Stomach smooth muscle (tissue), 2 donors: Measurements from ENCODE around the gene HEBP2.

Experiments used
- H3K27ac ChIP-seq: one replicate; pipeline ENCODE4 v1.7.0; 2013; ENCODE audit warnings: mild to moderate bottlenecking, low read length, inconsistent platforms
- H3K27me3 ChIP-seq, 2 donors: one replicate each; pipeline ENCODE4 v1.7.0; 2013; ENCODE audit warnings: low read length in 2 of 2; ENCODE audit not compliant: insufficient read depth in 2 of 2, control insufficient read depth in 1 of 2
- H3K36me3 ChIP-seq, 2 donors: one replicate each; pipeline ENCODE4 v1.7.0; 2013; ENCODE audit warnings: low read length in 2 of 2; ENCODE audit not compliant: control insufficient read depth in 2 of 2, insufficient read depth in 2 of 2
- H3K4me1 ChIP-seq: one replicate; pipeline ENCODE4 v1.7.0; 2013; ENCODE audit warnings: low read length; ENCODE audit not compliant: control insufficient read depth, insufficient read depth
- H3K4me3 ChIP-seq, 2 donors: one replicate each; pipeline ENCODE4 v1.7.0; 2013; ENCODE audit warnings: low read length in 2 of 2
- H3K9ac ChIP-seq, 2 donors: one replicate each; pipeline ENCODE4 v1.7.0; 2013; ENCODE audit warnings: low read length in 2 of 2, mild to moderate bottlenecking in 1 of 2
- H3K9me3 ChIP-seq, 2 donors: one replicate each; pipeline ENCODE4 v1.7.0; 2013; ENCODE audit warnings: low read length in 2 of 2; ENCODE audit not compliant: control insufficient read depth in 2 of 2
- donor health status: healthy.
- donor health status: Pancreatic carcinoma.

HEBP2 gene

DNA sequence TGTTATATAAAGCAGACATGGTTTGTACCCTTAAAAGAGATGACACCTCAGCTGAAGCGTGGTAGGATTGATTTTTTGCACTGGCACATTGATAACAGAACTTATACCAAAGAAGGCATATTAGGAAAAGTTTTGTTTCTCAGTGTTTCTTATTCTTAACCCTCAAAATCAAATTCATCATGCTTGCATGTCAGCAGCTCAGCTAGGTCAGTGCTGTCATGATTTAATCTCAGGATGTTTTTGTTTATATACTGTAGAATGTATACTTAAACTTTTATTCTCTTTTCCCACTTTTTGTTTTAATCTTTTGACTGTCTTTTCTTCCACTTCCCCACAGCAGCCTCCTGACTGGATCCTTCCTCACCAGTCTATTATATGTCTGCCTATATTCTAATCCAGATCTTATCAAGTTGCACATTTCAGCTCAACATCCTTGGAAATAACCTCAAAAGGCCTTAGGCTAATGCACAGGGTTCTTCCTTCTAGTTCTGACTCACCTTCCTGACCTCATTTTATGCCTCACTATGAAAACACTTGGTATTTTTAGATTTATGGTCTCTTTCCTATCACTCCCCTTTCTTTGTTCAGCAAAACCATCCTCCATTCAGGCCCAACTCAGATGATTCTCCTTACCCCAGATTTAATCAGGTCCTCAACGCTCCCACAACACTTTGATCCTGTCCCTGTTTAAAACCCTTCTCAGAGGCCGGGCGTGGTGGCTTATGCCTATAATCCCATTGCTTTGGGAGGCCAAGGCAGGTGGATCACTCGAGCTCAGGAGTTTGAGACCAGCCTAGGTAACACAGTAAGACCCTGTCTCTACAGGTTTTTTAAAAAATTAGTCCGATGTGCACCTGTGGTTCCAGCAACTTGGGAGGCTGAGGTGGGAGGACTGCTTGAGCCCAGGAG lies 7.2 kb downstream of the HEBP2 start:
- Histone ChIP-seq H3K9ac (no peak overlapping the region), H3K27me3 (no peaks in the 10 kb centered on the region), H3K9me3 (no peaks in the 10 kb centered on the region), H3K4me1 (peaks cover 3% of the 10 kb centered on the region), H3K27ac (no peak overlapping the region), H3K4me3 (no peak overlapping the region), H3K36me3 (peaks cover 47 to 69% of the 10 kb centered on the region in 2 donors)

DNA sequence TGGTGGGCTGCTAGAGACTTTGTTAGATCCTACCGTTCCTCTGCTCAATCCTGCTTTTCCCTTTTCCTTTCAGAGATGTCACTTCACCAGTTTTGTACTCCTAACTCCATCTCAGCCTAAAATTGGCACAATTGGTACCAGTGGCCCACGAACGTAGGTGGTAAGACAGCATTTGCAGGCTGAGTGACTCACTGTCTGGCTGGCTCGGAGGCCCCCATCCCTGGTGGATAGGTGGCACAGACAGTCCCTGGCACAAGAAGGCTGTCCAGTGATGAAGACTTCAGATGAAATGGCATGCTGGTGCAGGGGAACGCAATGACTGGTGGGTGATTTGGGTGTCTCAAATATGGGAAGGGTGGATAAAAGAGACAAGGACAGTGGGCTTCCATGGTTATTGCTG lies 11.1 kb downstream of the HEBP2 start:
- H3K27ac ChIP-seq, result no peak overlapping the region
- H3K4me3 ChIP-seq, result no peak overlapping the region
- H3K9ac ChIP-seq, result no peak overlapping the region
- no peaks in the 10 kb centered on the region for H3K9me3 ChIP-seq
- no peaks in the 10 kb centered on the region for H3K4me1 ChIP-seq
- H3K27me3 ChIP-seq, result no peaks in the 10 kb centered on the region
- H3K36me3 ChIP-seq, result peaks cover 32 to 43% of the 10 kb centered on the region in 2 donors

DNA sequence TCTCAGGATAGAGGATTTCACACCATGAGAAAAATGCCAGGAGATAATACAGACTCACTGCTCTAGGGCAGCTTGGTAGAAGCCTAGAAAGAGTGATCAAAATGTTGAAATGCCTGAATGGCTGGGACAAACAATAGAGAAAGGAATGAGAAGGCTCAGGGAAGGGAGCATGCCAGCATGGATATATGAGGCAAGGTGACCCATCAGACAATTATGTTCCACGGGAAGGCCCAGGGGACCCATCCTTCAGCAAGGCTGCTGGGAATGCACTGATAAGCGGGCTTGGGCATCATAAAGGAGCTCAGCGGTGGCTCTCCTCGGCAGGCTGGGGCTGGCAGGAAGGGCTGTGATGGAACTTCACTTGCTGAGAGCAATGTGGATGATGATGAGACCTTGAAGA lies 12.2 kb downstream of the HEBP2 start:
- H3K36me3 ChIP-seq, result peaks cover 26 to 38% of the 10 kb centered on the region in 2 donors
- no peak overlapping the region for H3K27ac ChIP-seq
- no peaks in the 10 kb centered on the region for H3K27me3 ChIP-seq
- no peak overlapping the region for H3K9ac ChIP-seq
- no peaks in the 10 kb centered on the region for H3K4me1 ChIP-seq
- H3K4me3 ChIP-seq, result no peak overlapping the region
- H3K9me3 ChIP-seq, result no peaks in the 10 kb centered on the region

DNA sequence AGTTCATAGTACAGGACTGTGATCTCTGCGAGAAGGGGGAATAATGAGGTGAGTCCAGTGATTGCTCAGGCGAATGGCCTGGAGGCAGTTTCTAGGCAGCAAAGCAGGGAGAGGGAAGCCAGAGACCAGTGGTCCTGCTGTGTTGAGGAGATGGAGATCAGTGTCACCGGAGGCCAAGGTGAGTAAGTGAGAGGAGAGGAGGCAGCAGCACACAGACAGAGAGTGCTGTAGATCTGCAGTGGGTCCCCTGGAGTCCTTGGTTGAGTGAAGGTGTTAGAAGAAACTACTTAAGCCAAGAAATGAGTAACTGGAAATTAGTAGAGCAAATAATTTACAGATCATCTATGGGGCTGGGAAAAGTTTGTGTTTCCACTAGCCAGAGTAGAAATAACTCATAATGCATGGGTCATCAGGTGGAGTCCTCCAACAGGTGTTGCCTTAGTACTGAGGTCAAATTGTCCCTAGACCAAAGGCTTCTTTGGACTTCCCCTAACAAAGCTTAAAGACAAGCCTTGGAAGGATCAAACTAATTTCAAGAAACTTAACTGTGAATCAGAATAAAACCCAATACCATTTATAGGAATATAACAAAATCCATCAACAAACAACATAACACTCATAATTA lies 13.6 kb downstream of the HEBP2 start:
- Histone ChIP-seq H3K4me3 (no peak overlapping the region), H3K9me3 (no peaks in the 10 kb centered on the region), H3K27me3 (no peaks in the 10 kb centered on the region), H3K36me3 (peaks cover 18 to 26% of the 10 kb centered on the region in 2 donors), H3K4me1 (no peaks in the 10 kb centered on the region), H3K27ac (no peak overlapping the region), H3K9ac (no peak overlapping the region)

DNA sequence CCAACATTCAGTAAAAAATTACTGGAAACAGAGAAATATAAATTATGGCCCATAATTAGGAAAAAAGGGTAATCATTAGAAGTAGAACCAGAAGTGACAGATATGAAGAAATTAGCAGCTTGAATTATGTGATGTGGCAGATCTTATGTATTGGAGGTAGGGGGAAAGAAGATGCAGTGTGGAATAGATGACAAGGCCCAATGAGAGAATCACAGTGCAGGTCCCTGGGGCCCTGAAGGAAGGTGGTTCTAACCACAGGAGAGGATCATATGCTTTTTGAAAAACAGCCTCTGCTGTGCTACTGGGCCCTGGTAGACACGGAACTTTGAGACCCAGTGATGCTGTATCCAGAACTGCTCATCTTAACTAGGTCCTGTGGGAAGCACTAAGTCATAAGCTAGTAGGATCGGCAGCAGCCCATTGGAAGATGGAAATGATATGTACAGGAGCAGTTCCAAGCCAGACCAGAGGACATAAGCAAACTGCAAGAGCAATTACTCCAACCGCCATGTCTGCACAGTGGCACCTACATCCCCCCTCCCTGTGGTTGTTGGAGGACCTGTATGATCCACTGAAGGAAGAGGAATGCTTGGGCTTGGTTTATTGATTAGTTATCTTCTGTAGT lies 14.2 kb downstream of the HEBP2 start:
- H3K27me3 ChIP-seq, result no peaks in the 10 kb centered on the region
- no peaks in the 10 kb centered on the region for H3K4me1 ChIP-seq
- H3K9me3 ChIP-seq, result no peaks in the 10 kb centered on the region
- no peak overlapping the region for H3K9ac ChIP-seq
- H3K27ac ChIP-seq, result no peak overlapping the region
- H3K4me3 ChIP-seq, result no peak overlapping the region
- peaks cover 13 to 23% of the 10 kb centered on the region in 2 donors for H3K36me3 ChIP-seq

DNA sequence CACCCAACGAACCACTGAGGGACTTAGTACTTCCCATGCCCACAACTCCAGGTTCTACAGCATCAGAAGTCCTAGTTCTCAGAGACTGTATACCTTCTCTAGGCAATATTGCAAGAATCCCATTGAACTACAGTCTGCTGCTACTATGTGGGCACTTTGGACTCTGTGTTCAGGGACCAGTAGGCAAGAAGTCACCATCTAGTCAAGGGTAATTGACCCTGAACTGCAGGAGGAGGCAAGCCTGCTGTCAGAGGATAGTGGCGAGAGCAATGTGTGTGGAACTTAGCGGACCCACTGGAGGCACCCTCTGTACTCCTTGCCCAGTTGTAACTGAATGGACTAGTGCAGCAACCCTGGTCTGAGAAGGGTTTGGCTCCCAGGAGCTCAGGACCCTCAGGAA lies 15.7 kb downstream of the HEBP2 start:
- Histone ChIP-seq H3K4me1 (no peaks in the 10 kb centered on the region), H3K36me3 (peaks cover 10 to 11% of the 10 kb centered on the region in 2 donors), H3K27ac (no peak overlapping the region), H3K9ac (no peak overlapping the region), H3K9me3 (no peaks in the 10 kb centered on the region), H3K4me3 (no peak overlapping the region), H3K27me3 (no peaks in the 10 kb centered on the region)

DNA sequence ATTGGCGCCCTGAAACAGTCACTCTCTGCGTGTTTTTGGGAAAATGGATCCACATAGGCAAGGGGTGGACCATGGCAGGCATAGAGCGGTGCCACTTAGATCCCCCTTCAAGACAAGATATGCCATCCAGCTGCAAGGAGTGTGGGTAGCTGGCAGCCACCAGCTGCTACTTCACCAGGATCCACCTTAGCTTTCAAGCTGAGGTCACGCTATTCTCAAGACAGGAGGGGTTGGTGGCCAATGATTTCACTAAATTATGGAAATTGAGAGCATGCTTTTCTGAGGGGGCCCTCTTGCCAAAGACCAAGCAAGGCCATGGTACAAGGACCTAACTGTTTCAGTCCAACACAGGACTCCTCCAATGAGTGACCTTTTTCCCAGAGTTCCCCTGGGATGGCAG lies 16.3 kb downstream of the HEBP2 start:
- Histone ChIP-seq H3K36me3 (peaks cover 7 to 10% of the 10 kb centered on the region in 2 donors), H3K9ac (no peak overlapping the region), H3K4me1 (no peaks in the 10 kb centered on the region), H3K9me3 (no peaks in the 10 kb centered on the region), H3K27ac (no peak overlapping the region), H3K27me3 (no peaks in the 10 kb centered on the region), H3K4me3 (no peak overlapping the region)

DNA sequence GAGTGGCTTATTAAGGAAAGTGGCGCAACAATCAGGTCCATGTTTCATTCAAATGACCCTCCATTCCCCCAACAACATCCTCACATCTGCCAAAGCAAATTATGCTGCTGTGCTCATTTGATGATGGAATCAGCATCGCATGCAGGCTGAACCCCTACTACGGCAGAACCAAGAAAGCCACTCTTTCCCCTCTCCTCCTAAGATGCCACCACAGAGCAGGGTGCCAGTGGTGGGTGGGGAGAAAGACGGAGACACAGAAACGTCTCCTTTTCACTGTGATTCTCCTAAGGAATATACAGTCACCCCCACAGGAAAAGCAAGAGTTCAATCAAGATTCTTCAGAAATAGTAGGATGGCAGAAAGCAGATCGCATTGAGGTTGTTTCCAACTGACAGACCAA lies 17.1 kb downstream of the HEBP2 start:
- no peak overlapping the region for H3K27ac ChIP-seq
- no peaks in the 10 kb centered on the region for H3K9me3 ChIP-seq
- peaks cover 3 to 7% of the 10 kb centered on the region in 2 donors for H3K36me3 ChIP-seq

DNA sequence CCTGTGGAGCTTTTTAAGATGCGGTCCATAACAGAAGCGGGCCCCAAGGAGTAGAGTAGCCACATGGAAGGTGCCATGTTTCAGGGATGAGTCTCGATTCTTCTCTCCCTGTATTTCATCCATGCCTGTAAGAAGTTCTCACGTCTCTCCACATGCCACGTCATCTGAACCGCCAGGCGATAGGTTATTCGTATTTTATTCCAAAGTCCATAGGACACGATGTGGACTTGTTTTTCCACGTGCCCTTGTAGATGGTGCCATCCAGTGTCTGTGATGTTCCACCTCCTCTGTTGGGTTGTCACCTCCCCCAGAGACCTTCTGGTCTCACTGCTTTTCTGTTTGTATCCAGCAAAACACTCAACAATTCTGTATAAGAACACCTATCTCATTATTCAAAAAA lies 17.6 kb downstream of the HEBP2 start:
- H3K27ac ChIP-seq, result no peak overlapping the region

More for the DNA sequence above, 17.1 kb downstream of the HEBP2 start:
- no peaks in the 10 kb centered on the region for H3K4me1 ChIP-seq
- no peak overlapping the region for H3K9ac ChIP-seq
- no peak overlapping the region for H3K4me3 ChIP-seq
- H3K27me3 ChIP-seq, result no peaks in the 10 kb centered on the region

DNA sequence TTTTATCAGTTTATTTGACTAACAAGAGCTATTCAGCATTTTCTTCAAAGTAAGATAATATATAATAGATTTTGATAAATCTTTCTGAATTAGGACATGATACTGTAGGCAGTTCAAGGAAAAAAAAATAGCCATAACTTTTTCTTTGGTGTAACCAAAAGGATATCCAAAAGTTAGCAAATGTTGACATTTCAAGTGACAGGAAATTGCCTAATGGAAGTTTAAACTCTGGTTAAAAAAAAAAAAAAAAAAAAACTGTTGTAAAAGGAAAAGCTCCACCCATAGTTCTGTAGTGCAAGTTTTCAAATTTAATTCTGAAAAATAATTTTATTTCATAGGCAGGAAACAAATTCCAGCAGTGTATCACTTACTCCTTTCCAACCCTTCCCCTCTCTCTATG lies 18.8 kb downstream of the HEBP2 start:
- H3K27me3 ChIP-seq, result no peaks in the 10 kb centered on the region
- H3K27ac ChIP-seq, result no peak overlapping the region
- H3K36me3 ChIP-seq, result peaks cover 3 to 5% of the 10 kb centered on the region in 2 donors
- H3K9ac ChIP-seq, result no peak overlapping the region
- no peaks in the 10 kb centered on the region for H3K9me3 ChIP-seq
- no peak overlapping the region for H3K4me3 ChIP-seq
- no peaks in the 10 kb centered on the region for H3K4me1 ChIP-seq

More for the DNA sequence above, 17.6 kb downstream of the HEBP2 start:
- Histone ChIP-seq H3K9me3 (no peaks in the 10 kb centered on the region), H3K4me3 (no peak overlapping the region), H3K9ac (no peak overlapping the region), H3K36me3 (peaks cover 3 to 7% of the 10 kb centered on the region in 2 donors), H3K27me3 (no peaks in the 10 kb centered on the region), H3K4me1 (no peaks in the 10 kb centered on the region)
